Measurements from ENCODE around the gene CHRNA7.
"Not testable (repeated sequence)": the region's sequence is repeated elsewhere in the genome, so short reads cannot be mapped to it uniquely, and the experiment has no call there.

DNA sequence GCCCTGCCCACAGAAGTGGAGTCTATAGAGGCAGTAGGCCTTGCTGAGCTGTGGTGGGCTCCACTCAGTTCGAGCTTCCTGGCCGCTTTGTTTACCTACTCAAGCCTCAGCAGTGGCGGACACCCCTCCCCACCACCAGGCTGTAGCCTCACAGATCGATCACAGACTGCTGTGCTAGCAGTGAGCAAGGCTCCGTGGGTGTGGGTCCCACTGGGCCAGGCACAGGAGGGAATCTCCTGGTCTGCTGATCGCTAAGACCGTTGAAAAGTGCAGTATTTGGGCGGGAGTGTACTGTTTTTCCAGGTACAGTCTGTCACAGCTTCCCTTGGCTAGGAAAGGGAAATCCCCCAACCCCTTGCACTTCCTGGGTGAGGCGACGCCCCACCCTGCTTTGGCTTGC, 115.2 kb downstream of the CHRNA7 start:
- TF ChIP-seq, protein P1, sequence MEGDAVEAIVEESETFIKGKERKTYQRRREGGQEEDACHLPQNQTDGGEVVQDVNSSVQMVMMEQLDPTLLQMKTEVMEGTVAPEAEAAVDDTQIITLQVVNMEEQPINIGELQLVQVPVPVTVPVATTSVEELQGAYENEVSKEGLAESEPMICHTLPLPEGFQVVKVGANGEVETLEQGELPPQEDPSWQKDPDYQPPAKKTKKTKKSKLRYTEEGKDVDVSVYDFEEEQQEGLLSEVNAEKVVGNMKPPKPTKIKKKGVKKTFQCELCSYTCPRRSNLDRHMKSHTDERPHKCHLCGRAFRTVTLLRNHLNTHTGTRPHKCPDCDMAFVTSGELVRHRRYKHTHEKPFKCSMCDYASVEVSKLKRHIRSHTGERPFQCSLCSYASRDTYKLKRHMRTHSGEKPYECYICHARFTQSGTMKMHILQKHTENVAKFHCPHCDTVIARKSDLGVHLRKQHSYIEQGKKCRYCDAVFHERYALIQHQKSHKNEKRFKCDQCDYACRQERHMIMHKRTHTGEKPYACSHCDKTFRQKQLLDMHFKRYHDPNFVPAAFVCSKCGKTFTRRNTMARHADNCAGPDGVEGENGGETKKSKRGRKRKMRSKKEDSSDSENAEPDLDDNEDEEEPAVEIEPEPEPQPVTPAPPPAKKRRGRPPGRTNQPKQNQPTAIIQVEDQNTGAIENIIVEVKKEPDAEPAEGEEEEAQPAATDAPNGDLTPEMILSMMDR (IDR thresholded peaks at IDR 0.05) = not testable (repeated sequence)
- not testable (repeated sequence) for TF ChIP-seq POLR2A (IDR thresholded peaks at IDR 0.05)

All from right lobe of liver (tissue), 4 donors.